Thoracic aorta (tissue), 2 donors: ENCODE results near the gene ACOT11. TPM values are rescaled to one million over a fixed set of nuclear protein-coding genes. Genes with fewer than 3 reads are reported as not detected.

Source experiments
- ATAC-seq: fragments of 150-250 bp; one replicate; pipeline ENCODE4 v1.8.0; 2017; ENCODE audit warnings: low read depth; ENCODE audit not compliant: insufficient number of reproducible peaks, low FRiP score
- DNase-seq: peaks from one replicate; pipeline ENCODE4 v3.0.0-alpha.2; 2020; ENCODE audit warnings: low spot score
- H3K27ac ChIP-seq, 2 donors: fragments of 200-600 bp; sonication (generic); 1 replicate in 1 of 2; 2 replicates in 1 of 2; pipeline ENCODE4 v1.5.1; 2016; ENCODE audit warnings: mild to moderate bottlenecking in 2 of 2, moderate library complexity in 2 of 2
- H3K27me3 ChIP-seq: fragments of 200-600 bp; sonication (generic); replicated peaks from 2 replicates; pipeline ENCODE4 v1.6.0; 2016; ENCODE audit warnings: mild to moderate bottlenecking; ENCODE audit not compliant: insufficient read depth
- H3K36me3 ChIP-seq: fragments of 200-600 bp; sonication (generic); one replicate; pipeline ENCODE4 v1.5.1; 2016
- H3K4me1 ChIP-seq, 2 donors: fragments of 200-600 bp; sonication (generic); 1 replicate in 1 of 2; 2 replicates in 1 of 2; pipeline versions ENCODE4 v1.5.1 to v1.6.0; 2016; ENCODE audit warnings: low read depth in 2 of 2, mild to moderate bottlenecking in 1 of 2; ENCODE audit not compliant: control insufficient read depth in 1 of 2
- H3K4me3 ChIP-seq: fragments of 200-600 bp; sonication (generic); 2 replicates; pipeline ENCODE4 v1.5.1; 2016; ENCODE audit warnings: mild to moderate bottlenecking
- H3K9me3 ChIP-seq: fragments of 200-600 bp; sonication (generic); 2 replicates; pipeline ENCODE4 v1.5.1; 2016
- CTCF ChIP-seq: fragments of 200-600 bp; sonication (generic); IDR thresholded peaks from one replicate; pipeline ENCODE4 v1.5.1; 2019; ENCODE audit warnings: antibody characterized with exemption
- total RNA-seq, 2 donors: library from RNA; depleted of rRNA; stranded (reverse); fragments of >200 nt; gene quantifications; one replicate each; pipeline versions ENCODE4 v1.1.0 to v1.2.3, GENCODE V29; 2016

The ACOT11 gene
- total RNA-seq, 2 donors from 2014 or later: 19.3 to 23.6 TPM

- no peak for ATAC-seq
- Histone ChIP-seq H3K4me1 (peaks cover 3 to 13% of the 10 kb centered on the region in 2 donors), H3K27me3 (no peaks in the 10 kb centered on the region), H3K4me3 (peak overlapping the region; percentile 74), H3K36me3 (no peaks in the 10 kb centered on the region), H3K27ac (no peak overlapping the region), H3K9me3 (peaks cover 4% of the 10 kb centered on the region)
- DNase-seq: no peak
- TF ChIP-seq CTCF: no peak
These were observed 48.0 kb upstream of the ACOT11 start for GRCh38 chr1:54500107-54500431.

- H3K4me1 ChIP-seq: peaks cover 3 to 13% of the 10 kb centered on the region in 2 donors
- ATAC-seq (no peak), DNase-seq (no peak)
- no peak overlapping the region for H3K4me3 ChIP-seq
- H3K27me3 ChIP-seq: no peaks in the 10 kb centered on the region
- no peaks in the 10 kb centered on the region for H3K36me3 ChIP-seq
- H3K27ac ChIP-seq: no peak overlapping the region
- H3K9me3 ChIP-seq: peaks cover 4% of the 10 kb centered on the region
- TF ChIP-seq CTCF: no peak
These were observed 46.2 kb upstream of the ACOT11 start for GRCh38 chr1:54501849-54502248.

GRCh38 chr1:54502342-54502741 lies 45.7 kb upstream of the ACOT11 start:
- Histone ChIP-seq H3K4me3 (no peak overlapping the region), H3K4me1 (peaks cover 3 to 13% of the 10 kb centered on the region in 2 donors), H3K27ac (no peak overlapping the region), H3K36me3 (no peaks in the 10 kb centered on the region), H3K27me3 (no peaks in the 10 kb centered on the region), H3K9me3 (peaks cover 4% of the 10 kb centered on the region)
- TF ChIP-seq CTCF: no peak
- ATAC-seq (no peak), DNase-seq (no peak)

DNA sequence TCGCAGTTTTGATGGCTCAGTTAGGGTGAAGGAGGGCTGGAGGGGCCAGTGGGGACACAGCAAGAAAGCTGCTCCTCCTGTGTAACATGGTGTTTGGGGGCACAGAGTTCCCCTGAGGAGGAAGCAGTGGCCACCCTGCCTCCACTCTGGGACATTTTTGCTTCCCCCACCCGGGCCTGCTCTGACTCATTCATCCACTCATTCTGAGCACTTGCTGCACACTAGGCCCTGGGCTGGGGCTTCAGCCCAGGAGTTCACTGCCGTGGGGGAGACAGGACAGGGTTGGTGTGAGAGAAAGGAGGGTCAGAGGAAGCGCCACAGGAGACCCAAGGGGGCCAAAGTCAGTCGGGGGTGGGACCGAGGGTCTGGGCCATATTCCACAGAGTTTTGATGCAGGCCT lies 41.4 kb upstream of the ACOT11 start:
- no peak for TF ChIP-seq CTCF
- Histone ChIP-seq H3K27ac (no peak overlapping the region), H3K27me3 (no peaks in the 10 kb centered on the region), H3K4me3 (no peak overlapping the region), H3K9me3 (no peaks in the 10 kb centered on the region), H3K4me1 (no peaks in the 10 kb centered on the region), H3K36me3 (no peaks in the 10 kb centered on the region)
- no peak for DNase-seq
- ATAC-seq: no peak

GRCh38 chr1:54507033-54507870 lies 40.8 kb upstream of the ACOT11 start:
- TF ChIP-seq CTCF: no peak
- no peaks in the 10 kb centered on the region for H3K4me1 ChIP-seq
- H3K27me3 ChIP-seq: no peaks in the 10 kb centered on the region
- no peaks in the 10 kb centered on the region for H3K9me3 ChIP-seq
- no peaks in the 10 kb centered on the region for H3K36me3 ChIP-seq
- DNase-seq (no peak), ATAC-seq (no peak)
- H3K27ac ChIP-seq: no peak overlapping the region
- H3K4me3 ChIP-seq: no peak overlapping the region
